Peyer's patch (tissue), 4 donors: ENCODE results near the gene TSPAN32.

Experiments used
- POLR2A ChIP-seq, 2 donors: fragments of 450-650 bp; IDR thresholded peaks; one replicate each; pipeline ENCODE4 v1.5.1; 2017; ENCODE audit warnings: antibody characterized with exemption in 2 of 2, mild to moderate bottlenecking in 2 of 2, moderate library complexity in 2 of 2
- TF ChIP-seq, protein P1 (sequence below), 6 experiments: fragments of 450-650 bp in 4 of 6; fragments of 200-600 bp in 2 of 6; sonication (generic) in 1 of 6; IDR thresholded peaks; one replicate each; pipeline ENCODE4 v1.5.1; 2017 to 2019; ENCODE audit warnings: antibody characterized with exemption in 6 of 6, mild to moderate bottlenecking in 3 of 6, moderate library complexity in 1 of 6

DNA sequence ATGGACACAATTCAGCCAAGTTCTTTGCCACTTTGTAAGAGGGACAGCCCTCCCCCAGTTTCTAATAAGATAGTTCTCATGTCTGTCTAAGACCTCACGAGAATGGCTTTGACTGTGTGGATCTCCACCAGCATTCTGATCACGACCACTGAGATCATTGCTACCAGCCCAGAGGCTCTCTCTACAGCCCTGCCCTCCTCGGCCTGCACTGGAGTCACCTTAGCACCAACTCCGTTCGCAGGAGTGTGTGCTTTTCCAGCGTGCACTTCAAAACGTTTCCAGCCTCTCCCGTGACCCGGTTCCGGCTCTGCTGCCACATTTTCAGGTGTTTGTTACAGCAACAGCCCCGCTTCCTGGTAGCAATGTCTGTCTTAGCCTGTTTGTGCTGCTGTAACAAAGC lies 26.2 kb downstream of the TSPAN32 start:
- TF ChIP-seq, protein P1, sequence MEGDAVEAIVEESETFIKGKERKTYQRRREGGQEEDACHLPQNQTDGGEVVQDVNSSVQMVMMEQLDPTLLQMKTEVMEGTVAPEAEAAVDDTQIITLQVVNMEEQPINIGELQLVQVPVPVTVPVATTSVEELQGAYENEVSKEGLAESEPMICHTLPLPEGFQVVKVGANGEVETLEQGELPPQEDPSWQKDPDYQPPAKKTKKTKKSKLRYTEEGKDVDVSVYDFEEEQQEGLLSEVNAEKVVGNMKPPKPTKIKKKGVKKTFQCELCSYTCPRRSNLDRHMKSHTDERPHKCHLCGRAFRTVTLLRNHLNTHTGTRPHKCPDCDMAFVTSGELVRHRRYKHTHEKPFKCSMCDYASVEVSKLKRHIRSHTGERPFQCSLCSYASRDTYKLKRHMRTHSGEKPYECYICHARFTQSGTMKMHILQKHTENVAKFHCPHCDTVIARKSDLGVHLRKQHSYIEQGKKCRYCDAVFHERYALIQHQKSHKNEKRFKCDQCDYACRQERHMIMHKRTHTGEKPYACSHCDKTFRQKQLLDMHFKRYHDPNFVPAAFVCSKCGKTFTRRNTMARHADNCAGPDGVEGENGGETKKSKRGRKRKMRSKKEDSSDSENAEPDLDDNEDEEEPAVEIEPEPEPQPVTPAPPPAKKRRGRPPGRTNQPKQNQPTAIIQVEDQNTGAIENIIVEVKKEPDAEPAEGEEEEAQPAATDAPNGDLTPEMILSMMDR (IDR thresholded peaks at IDR 0.05): no peak
- no peak for TF ChIP-seq POLR2A (IDR thresholded peaks at IDR 0.05)
